GM20431 (cell line): Measurements from ENCODE around the gene TRAP1.

Source experiments
- in situ Hi-C: fragments of 300-500 bp; cut with MseI, MboI; formaldehyde crosslinking; loops from one replicate; pipeline ENCODE4 v1.15.0; 2020; ENCODE audit warnings: low sequenced_read_pairs; ENCODE audit not compliant: unreplicated experiment

The TRAP1 gene

GRCh38 chr16:3738128-3738527 lies 20.8 kb upstream of the TRAP1 start:
- in situ Hi-C loops = no loop called here

DNA sequence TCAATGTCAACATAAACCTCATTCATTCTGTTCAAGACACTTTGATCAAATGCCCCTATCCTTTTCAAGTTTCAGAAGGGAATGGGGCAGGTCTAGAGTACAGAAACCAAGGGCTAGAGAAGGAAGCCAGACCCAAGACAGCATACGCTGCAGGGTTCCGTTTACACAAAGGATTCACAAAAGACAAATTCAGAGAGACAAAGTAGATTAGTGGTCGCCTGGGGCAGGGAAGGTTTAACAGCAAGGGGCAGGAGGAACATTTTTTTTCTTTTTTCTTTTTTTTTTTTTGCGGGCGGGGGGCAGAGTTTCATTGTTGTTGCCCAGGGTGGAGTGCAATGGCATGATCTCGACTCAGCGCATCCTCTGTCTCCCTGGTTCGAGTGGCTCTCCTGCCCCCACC lies 19.9 kb upstream of the TRAP1 start:
- in situ Hi-C loops = no loop called here

GRCh38 chr16:3736116-3736515 lies 18.8 kb upstream of the TRAP1 start:
- in situ Hi-C loops = no loop called here

DNA sequence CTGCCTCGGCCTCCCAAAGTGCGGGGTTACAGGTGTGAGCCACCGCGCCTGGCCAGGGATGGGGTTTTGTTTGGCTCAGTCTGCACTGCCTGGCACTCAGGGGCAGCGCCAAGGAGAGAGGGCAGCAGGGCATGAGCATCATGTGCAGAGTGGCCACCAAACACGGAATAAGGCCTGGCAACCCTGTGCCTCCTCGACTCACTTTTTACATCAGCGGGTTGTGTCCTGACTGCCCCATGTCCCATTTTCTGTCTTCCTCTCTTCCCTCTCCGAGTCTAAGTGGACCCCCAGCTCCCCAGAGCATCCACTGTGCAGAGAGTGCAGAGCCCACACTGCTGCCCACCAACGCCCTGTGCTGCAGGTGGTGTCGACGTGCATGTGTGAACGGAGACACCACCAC lies 18.2 kb upstream of the TRAP1 start:
- in situ Hi-C loops = no loop called here

GRCh38 chr16:3734758-3735221 lies 17.5 kb upstream of the TRAP1 start:
- in situ Hi-C loops = no loop called here

GRCh38 chr16:3734084-3734757 lies 16.9 kb upstream of the TRAP1 start:
- in situ Hi-C loops = no loop called here

DNA sequence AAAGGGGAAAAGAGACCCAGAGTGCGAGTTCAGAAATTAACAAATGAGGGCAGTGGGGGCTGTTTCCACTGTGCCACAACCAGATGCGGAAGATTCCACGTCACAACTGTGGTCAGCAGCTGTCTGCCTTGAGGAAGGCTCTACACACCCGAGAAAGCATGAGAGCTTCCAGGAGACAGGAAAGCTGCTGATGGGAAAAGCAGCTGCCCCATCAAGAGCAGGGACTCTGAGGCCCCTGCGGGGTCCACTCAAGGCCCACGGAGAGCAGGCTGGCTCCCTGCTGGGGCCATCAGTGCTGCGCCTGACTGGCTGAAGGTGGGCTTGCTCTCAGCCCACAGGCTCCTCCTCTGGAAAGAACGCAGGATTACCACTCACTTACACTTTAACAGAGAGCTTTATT lies 14.8 kb upstream of the TRAP1 start:
- in situ Hi-C loops = no loop called here

DNA sequence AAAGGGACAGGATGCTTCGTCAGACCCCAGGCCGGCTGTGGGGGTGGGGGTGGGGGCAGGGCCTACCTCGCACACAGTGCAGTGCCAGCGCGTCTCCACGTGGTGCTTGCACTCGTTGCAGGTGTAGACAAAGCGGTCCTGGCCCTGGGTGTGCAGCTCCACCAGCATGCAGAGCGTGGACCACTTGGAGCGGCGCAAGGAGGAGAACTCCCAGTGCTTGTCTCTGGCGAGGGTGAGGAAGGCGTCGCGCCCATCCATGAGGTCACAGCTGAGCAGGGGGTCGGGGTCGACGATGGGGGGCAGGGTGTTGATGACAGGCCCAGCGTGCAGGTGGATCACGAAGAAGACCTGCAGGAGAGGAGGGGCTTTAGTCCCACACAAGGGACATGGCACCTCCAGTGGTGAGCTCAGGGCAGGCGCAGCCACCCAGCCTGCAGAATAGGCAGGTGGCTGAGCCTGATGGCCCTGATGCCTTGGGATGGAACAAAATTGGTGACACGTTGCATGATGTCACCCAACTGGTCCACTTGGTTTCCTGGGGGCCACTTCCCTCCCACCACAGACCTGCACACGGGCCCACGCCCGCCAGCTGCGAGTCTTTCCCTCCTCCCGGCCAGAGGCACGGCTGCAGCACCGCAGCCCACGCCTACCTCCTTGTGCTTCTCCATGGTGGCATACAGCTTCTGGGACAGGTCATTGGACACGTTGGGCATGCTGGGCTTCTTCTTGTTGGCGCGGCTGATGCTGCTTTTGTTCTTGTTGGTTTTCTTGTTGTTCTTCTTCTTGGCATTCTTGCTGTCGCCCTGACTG lies 14.0 kb upstream of the TRAP1 start:
- in situ Hi-C loops = no loop called here

DNA sequence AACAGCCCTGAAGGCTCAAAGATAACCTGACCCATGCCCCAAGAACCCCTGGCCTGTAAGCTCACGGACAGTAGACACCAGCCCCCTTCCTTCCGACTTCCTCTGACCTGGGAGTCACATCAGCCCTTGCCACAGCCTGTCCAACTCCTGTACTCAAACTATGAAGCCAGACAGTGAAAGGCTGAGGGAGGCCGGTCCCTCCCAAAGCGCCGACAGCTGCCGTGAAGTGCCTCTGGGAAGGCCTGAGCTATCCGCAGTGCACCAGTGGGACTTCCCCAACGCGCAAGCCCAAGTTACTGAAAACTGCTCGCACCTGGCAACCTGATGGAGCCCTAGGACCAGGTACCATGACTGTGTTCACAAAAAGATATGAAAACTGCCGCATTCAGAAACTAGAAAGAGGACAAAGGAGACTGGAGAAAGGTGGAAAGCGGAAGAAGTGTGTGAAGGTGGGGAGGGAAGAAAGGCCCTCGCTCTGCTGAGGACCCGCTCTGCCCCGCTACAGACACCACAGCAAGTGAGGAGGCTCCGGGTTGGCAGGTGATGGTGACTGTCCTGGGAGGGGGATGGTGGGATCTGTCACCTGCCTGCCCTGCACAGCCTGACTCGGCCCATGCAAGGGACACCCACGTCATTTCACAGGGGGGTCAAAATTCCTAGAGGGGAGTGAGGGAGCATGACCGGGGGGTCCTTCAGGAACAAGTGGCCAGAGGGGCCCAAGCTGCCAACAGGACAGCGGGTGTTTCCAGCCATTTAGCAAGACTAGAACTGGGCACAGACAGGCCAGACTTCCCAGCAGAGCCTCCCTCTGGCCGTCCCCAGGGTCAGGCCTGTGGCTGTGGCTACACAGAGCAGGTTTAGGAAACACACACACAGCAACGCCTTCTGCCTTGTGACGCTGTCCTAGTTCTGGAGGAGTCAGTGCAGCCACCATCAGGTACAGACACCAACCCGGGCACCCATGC lies 13.1 kb upstream of the TRAP1 start:
- in situ Hi-C loops = no loop called here

DNA sequence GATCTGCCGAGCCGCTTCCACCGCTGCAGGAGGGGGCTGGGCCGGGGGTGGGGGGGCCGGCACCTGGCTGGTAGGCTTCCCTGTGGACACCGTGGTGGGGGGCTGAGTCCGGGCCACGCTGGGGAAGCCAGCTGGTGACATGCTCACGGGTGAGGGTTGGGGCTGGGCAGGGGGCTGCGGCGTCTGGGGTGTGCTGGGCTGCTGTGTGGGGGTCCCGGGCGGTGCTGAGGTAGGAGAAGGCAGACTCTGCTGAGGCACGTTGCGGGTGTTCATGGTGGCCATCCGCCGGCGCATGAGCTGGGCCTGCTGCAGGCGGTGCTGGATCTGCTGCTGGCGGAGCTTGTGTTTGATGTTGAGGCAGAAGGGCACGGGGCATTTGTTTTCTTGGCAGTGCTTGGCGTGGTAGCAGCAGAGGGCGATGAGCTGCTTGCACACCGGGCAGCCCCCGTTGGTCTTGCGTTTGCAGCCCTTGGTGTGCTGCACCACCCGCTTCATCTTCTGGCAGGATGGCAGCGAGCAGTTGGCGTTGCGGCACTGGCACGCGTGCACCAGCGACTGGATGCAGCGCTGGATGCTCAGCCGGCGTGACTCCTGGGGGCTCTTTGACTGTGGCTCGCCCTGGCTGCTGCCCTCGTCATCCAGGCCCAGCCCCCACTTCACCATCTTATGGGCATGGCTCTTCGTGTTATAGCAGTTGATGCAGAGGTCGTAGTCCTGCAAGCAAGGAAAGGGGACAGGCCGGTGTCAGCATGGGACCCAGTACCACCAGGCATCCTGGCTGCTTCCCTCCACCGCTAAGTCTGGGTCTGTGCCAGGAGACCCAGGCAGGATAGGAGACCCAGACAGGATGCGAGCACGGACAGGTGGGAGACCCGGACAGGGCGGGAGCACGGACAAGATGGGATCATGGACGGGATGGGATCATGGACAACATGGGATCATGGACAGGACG lies 12.1 kb upstream of the TRAP1 start:
- in situ Hi-C loops = no loop called here

DNA sequence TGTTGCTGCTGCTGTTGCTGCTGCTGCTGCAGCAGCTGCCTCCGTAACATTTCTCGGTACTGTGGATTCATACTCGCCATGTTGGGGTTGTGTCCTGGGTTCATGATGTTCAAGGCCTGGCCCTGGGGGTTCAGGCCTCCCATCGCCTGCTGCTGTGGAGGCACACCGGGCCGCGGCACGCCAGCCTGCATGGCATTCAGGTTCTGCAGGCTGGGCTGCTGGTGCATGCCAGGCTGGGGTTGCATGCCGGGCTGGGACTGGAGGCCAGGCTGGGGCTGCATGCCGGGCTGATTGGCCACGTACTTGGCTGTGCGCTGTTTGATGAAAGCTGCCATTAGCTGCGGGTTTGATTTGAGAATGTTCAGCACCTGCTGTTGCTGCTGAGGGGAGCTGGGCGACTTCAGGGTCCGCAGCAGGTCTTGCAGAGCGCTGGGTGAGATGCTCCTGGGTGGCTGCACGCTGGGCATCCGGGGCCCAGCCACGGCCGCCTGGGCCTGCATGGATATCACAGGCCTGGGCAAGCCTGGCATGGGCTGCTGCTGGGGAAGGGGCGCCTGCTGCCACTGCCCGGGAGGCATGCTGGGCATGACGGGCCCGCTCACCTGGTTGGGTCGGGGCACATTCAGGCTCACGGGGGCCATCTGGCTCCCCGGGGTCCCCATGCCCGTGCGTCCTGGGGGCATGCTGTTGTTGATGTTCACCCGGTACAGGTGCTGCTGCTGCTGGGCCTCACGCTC lies 11.3 kb upstream of the TRAP1 start:
- in situ Hi-C loops = no loop called here

- in situ Hi-C loops = no loop called here
Measured at GRCh38 chr16:3727806-3728381, 10.6 kb upstream of the TRAP1 start.

DNA sequence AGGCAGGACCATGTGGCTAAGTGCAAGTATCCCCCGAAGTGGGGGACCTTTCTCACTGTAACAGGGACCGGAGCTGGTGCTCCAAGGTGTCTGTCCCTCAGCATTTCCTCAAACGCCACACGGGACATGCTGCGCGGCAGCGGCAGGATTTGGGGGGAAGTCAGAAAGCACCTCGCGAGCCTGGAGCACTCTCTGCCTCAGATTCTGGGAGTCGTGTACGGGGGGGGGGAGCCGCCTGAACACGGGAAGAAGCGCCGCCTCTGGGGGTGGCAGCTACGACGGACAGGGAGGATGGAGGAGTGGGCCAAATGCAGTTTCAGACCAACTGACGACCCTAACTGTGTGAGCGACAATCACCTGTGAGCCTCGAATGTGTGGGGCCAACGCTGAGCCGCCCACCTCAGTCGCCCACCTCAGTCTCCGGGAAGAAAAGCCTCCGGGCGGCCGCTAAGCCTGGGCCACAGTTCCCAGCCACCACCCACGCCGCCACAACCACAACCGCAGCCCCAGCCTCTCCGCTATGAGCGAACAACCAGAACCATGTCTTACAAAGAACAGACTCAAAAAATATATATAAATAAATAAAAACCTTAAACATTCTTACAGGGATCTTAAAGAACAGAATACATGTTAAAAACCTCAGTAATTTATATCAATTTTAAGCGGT lies 8.8 kb upstream of the TRAP1 start:
- in situ Hi-C loops = no loop called here

DNA sequence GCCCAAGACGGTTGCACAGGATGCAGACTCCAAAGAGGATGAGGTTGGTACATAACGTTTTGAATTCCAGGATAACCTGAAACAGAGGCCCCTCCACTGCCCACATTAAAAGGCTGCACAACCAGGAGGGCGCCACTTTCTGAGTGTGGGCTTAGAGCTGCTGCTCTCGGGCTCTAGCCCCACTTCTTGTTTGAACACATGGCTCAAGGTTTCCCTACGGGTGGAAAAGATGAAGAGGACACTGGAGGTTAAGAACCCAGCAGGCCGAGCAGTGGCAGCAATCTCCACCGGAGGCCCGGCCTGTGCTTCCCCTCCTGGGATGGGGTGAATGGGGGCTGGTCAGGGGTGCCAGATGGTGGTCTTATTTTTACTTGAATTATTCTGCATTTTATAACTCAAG lies 8.0 kb upstream of the TRAP1 start:
- in situ Hi-C loops = no loop called here

DNA sequence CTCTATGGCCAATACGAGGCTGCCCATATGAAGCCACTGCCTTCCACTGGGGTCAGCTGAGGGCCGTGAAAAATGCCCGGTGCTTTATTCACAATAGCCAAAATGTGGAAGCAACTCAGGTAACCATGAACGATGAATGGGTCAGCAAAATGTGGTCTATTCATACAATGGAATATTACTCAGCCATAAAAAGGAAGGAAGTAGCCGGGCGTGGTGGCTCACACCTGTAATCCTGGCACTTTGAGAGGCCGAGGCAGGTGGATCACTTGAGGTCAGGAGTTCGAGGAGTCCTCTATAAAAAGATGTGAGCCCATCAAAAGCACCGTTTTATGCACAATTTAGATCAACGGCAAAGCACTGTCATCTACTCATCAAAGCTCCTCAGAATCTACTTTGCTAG lies 5.2 kb upstream of the TRAP1 start:
- in situ Hi-C loops = no loop called here

DNA sequence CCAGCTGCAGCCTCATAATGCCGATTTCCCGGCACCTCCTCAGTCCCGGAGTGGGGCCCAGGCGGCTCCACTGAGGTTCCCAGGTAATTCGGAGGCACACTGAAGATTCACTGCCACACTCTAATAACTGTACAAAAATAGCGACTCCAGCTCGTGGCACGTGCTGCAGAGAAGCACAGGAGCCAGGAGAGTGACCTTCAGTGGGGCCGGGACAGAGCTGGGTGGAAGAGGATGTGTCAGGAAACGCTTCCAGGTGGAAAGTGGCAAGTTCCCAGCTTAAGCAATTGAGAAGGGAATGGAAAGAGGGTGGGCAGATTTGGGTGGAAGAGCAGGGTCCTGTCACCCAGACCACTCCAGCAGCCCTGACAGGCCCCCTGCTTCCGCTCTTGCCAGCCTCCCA lies 3.1 kb upstream of the TRAP1 start:
- in situ Hi-C loops = no loop called here

DNA sequence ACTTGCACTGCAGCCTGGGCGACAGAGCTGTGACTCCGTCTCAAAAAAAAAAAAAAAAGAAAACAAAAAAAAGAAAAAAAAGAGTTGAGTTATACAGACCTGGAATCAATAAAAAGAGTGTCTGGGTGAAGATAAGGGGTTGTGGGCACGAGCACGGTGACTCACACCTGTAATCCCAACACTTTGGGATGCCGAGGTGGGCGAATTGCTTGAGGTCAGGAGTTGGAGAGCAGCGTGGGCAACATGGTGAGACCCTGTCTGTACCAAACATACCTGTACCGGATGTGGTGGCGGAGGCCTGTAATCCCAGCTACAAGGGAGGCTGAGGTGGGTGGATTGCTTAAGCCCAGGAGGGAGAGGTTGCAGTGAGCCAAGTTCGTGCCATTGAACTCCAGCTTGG lies 1.3 kb upstream of the TRAP1 start:
- in situ Hi-C loops = no loop called here

DNA sequence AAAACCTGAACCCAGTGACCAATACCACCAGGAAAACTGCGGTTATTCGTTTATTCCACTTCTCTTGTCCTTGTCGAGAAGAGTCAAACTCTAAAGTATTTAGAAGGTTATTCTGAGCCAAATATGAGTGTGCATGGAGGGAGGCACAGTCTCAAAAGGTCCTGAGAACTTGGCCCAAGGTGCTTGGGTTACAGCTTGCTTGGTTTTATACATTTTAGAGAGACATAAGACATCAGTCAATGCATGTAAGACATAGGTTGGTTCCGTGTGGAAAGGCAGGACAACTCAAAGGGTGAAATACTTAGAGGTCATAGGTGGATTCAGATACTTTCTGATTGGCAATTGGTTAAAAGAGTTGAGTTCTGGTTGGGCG lies 681 bp upstream of the TRAP1 start:
- in situ Hi-C loops = no loop called here
